IMR-90 (cell line): Measurements from ENCODE around the gene HMG20A. TPM values are rescaled to one million over a fixed set of nuclear protein-coding genes. Genes with fewer than 3 reads are reported as not detected.

Source experiments
- ATAC-seq: fragments of 200-7000 bp; cut with Tn5 transposase; 2 replicates; pipeline ENCODE4 v1.9.1; 2020; ENCODE audit warnings: low read depth, mild to moderate bottlenecking, moderate library complexity
- BruUV-seq: library from RNA; stranded (reverse); fragments of 400-500 nt; replicated peaks from 2 replicates; lab custom pipeline; 2021; lab: Mats Ljungman, UMichigan
- CTCF ChIA-PET: fragments of 300-600 bp; formaldehyde crosslinking; extraction: SDS; loops from one replicate; lab custom pipeline; 2021; ENCODE audit warnings: antibody characterized with exemption; lab: Yijun Ruan, JAX
- POLR2A ChIA-PET: fragments of 300-600 bp; sonication (Branson Sonifier 250); formaldehyde crosslinking; loops from one replicate; lab custom pipeline; 2022; ENCODE audit warnings: antibody characterized with exemption; ENCODE audit not compliant: unreplicated experiment; lab: Charles Lee
- DNase-seq: peaks from one replicate; pipeline ENCODE4 v3.0.0; 2013
- H2AFZ ChIP-seq: replicated peaks from 2 replicates; pipeline ENCODE3; 2013; ENCODE audit warnings: low read length, mild to moderate bottlenecking; ENCODE audit not compliant: poor library complexity
- H2AK5ac ChIP-seq: 2 replicates; pipeline ENCODE4 v1.6.1; 2013; ENCODE audit warnings: low read depth, low read length, inconsistent platforms
- H2AK9ac ChIP-seq: replicated peaks from 2 replicates; pipeline ENCODE3; 2013; ENCODE audit warnings: mild to moderate bottlenecking, low read depth, low read length, moderate library complexity; ENCODE audit not compliant: poor library complexity
- H2BK120ac ChIP-seq: 2 replicates; pipeline ENCODE4 v1.6.1; 2013; ENCODE audit warnings: low read depth, low read length, inconsistent platforms
- H2BK15ac ChIP-seq: 3 replicates; pipeline ENCODE4 v1.6.1; 2013; ENCODE audit warnings: low read depth, low read length, inconsistent platforms
- H2BK20ac ChIP-seq: 2 replicates; pipeline ENCODE4 v1.6.1; 2013; ENCODE audit warnings: low read depth, mild to moderate bottlenecking, inconsistent platforms, low read length, moderate library complexity
- H2BK5ac ChIP-seq: 2 replicates; pipeline ENCODE4 v1.6.1; 2013; ENCODE audit warnings: mild to moderate bottlenecking, low read depth, low read length, inconsistent platforms; ENCODE audit not compliant: poor library complexity, severe bottlenecking
- H3K14ac ChIP-seq: replicated peaks from 2 replicates; pipeline ENCODE4 v1.6.1; 2013; ENCODE audit warnings: low read depth, low read length, inconsistent platforms
- H3K18ac ChIP-seq: 2 replicates; pipeline ENCODE4 v1.6.1; 2013; ENCODE audit warnings: low read depth, low read length, control low read depth
- H3K23ac ChIP-seq: 2 replicates; pipeline ENCODE4 v1.6.1; 2013; ENCODE audit warnings: low read depth, low read length, inconsistent platforms
- H3K27ac ChIP-seq: 2 replicates; pipeline ENCODE4 v1.5.1; 2013; ENCODE audit warnings: mild to moderate bottlenecking, control low read depth, low read length; ENCODE audit not compliant: insufficient read depth
- H3K27me3 ChIP-seq: 2 replicates; pipeline ENCODE4 v1.6.1; 2013; ENCODE audit warnings: low read length; ENCODE audit not compliant: control insufficient read depth, insufficient read depth
- H3K36me3 ChIP-seq: 2 replicates; pipeline ENCODE4 v1.6.1; 2013; ENCODE audit warnings: low read length, mixed read lengths; ENCODE audit not compliant: control insufficient read depth, insufficient read depth
- H3K4ac ChIP-seq: 2 replicates; pipeline ENCODE4 v1.6.1; 2013; ENCODE audit warnings: low read depth, low read length, inconsistent platforms
- H3K4me1 ChIP-seq: 2 replicates; pipeline ENCODE4 v1.6.1; 2013; ENCODE audit warnings: low read length, mixed read lengths; ENCODE audit not compliant: control insufficient read depth, insufficient read depth
- H3K4me2 ChIP-seq: 2 replicates; pipeline ENCODE4 v1.6.1; 2013; ENCODE audit warnings: low read depth, mild to moderate bottlenecking, control low read depth, low read length, moderate library complexity
- H3K4me3 ChIP-seq: 2 replicates; pipeline ENCODE4 v1.5.1; 2013; ENCODE audit warnings: low read depth, mild to moderate bottlenecking, control low read depth, low read length, moderate library complexity; ENCODE audit not compliant: insufficient read depth
- H3K56ac ChIP-seq: 2 replicates; pipeline ENCODE4 v1.6.1; 2013; ENCODE audit warnings: low read length, inconsistent platforms; ENCODE audit not compliant: insufficient read depth; ENCODE audit errors: extremely low read depth
- H3K79me1 ChIP-seq, 2 experiments: 2 replicates each; pipeline ENCODE4 v1.6.1; 2013; ENCODE audit warnings: low read length in 2 of 2, inconsistent platforms in 1 of 2, low read depth in 1 of 2
- H3K9ac ChIP-seq: 2 replicates; pipeline ENCODE4 v1.6.1; 2013; ENCODE audit warnings: low read depth, low read length, control low read depth
- H3K9me1 ChIP-seq: 2 replicates; pipeline ENCODE4 v1.6.1; 2013; ENCODE audit warnings: low read length, inconsistent platforms; ENCODE audit not compliant: insufficient read depth
- H3K9me3 ChIP-seq: 2 replicates; pipeline ENCODE4 v1.6.1; 2013; ENCODE audit warnings: low read length; ENCODE audit not compliant: control insufficient read depth, insufficient read depth
- H4K20me1 ChIP-seq: 2 replicates; pipeline ENCODE4 v1.6.1; 2013; ENCODE audit warnings: low read length, inconsistent platforms; ENCODE audit not compliant: insufficient read depth
- H4K5ac ChIP-seq: 2 replicates; pipeline ENCODE4 v1.6.1; 2013; ENCODE audit warnings: mild to moderate bottlenecking, low read depth, low read length, control low read depth
- H4K8ac ChIP-seq, 2 experiments: 2 replicates each; pipeline ENCODE4 v1.6.1; 2013; ENCODE audit warnings: low read depth in 2 of 2, low read length in 2 of 2, control low read depth in 1 of 2, inconsistent platforms in 1 of 2
- H4K91ac ChIP-seq: 2 replicates; pipeline ENCODE4 v1.6.1; 2013; ENCODE audit warnings: low read depth, low read length, inconsistent platforms; ENCODE audit not compliant: insufficient read depth
- RCOR1 ChIP-seq: IDR thresholded peaks from 2 replicates; pipeline ENCODE4 v1.6.1; 2012; ENCODE audit warnings: mild to moderate bottlenecking, low read length, improper control_type of control experiment; ENCODE audit not compliant: insufficient replicate concordance
- WGBS, 2 experiments: methylation state at CpG; one replicate each; pipeline versions ENCODE4 v1.1.5 to v1.1.7; 2013; ENCODE audit warnings: missing lambda C conversion rate in 2 of 2; ENCODE audit not compliant: insufficient read length in 1 of 2; ENCODE audit errors: extremely low coverage in 2 of 2; 5-methylcytosine and 5-hydroxymethylcytosine counted together
- dilution Hi-C: fragments of 300-500 bp; cut with HindIII; formaldehyde crosslinking; loops from one replicate; pipeline ENCODE4 v1.14.3; 2018; ENCODE audit warnings: low sequenced_read_pairs; ENCODE audit not compliant: unreplicated experiment
- in situ Hi-C: fragments of 300-500 bp; cut with MboI; formaldehyde crosslinking; loops from 3 replicates; pipeline ENCODE4 v1.14.3; 2019; ENCODE audit warnings: low sequenced_read_pairs, inconsistent platforms, mixed read lengths
- intact Hi-C: fragments of 100-400 bp; cut with micrococcal nuclease; formaldehyde crosslinking; loops from 2 replicates; pipeline ENCODE4 v1.10.0; 2022
- polyA plus RNA-seq, 3 experiments: library from polyadenylated mRNA; depleted of rRNA; stranded (reverse); fragments of >200 nt; gene quantifications; 2 replicates each; pipeline ENCODE4 v1.2.3, GENCODE V29; 2012; ENCODE audit warnings: low replicate concordance in 1 of 3
- total RNA-seq: library from RNA; depleted of rRNA; stranded (reverse); fragments of >200 nt; gene quantifications from 2 replicates; pipeline ENCODE4 v1.2.3, GENCODE V29; 2012

Gene HMG20A
- total and polyA plus RNA-seq, 2 of the 4 experiments (the other 2 are of a cell fraction) = 22.3 to 25.3 TPM

DNA sequence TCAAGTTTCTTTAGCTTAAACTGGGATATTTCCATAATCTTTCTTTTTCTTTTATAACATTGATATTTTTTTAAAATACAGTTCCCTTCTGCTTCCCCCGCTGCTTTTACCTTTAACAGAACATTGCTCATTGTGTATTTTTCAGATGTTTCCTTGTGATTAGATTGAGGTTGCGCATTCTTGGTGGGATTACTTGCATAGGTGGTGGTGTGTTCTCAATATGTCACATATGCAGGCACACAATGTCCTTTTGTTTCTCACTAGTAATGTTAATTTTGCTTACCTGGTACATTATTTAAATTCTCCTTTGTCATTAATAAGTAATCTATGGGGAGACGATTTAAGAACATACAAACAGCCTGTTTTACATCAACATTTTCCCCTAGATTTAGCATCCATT, 48.2 kb downstream of the HMG20A start:
- Histone ChIP-seq H4K5ac (no peak overlapping the region), H4K91ac (no peak overlapping the region), H3K9me3 (no peaks in the 10 kb centered on the region), H2AK9ac (no peak overlapping the region), H3K23ac (no peak overlapping the region), H4K8ac (no peak overlapping the region), H3K9ac (no peak overlapping the region), H3K4me2 (no peak overlapping the region), H3K27me3 (no peaks in the 10 kb centered on the region), H2BK15ac (no peak overlapping the region), H3K14ac (no peak overlapping the region), H2BK5ac (no peak overlapping the region), H4K20me1 (no peaks in the 10 kb centered on the region), H3K9me1 (peaks cover 8% of the 10 kb centered on the region), H3K18ac (no peak overlapping the region), H2BK20ac (no peak overlapping the region), H2BK120ac (no peak overlapping the region), H3K27ac (no peak overlapping the region), H3K36me3 (peaks cover 32% of the 10 kb centered on the region), H3K4me1 (peaks cover 2% of the 10 kb centered on the region; the same call in 1 of the 2 replicates), H3K4me3 (no peak overlapping the region), H2AK5ac (no peak overlapping the region), H3K4ac (no peak overlapping the region), H3K79me1 (peaks cover 3 to 21% of the 10 kb centered on the region in 2 experiments; a peak in 3 of 4 replicates), H2AFZ (no peak overlapping the region), H3K56ac (no peak overlapping the region)
- no CpG with 5 or more reads among the region's 3 CpGs for WGBS, 2 experiments
- in situ Hi-C loops = no loop called here
- ATAC-seq (no peak), DNase-seq (no peak)
- intact Hi-C loops = no loop called here
- no TSS peak for BruUV-seq
- dilution Hi-C loops = no loop called here
- no peak for TF ChIP-seq RCOR1
- ChIA-PET CTCF (no interaction called here), POLR2A (no interaction called here)
